A549 treated with CORT108297 at 1 μM for 4 hours (cell line): ENCODE data around the gene TSC22D1. TPM values are rescaled to one million over a fixed set of nuclear protein-coding genes. Genes with fewer than 3 reads are reported as not detected.

Experiments used
- total RNA-seq: library from RNA; stranded (reverse); fragments of 200-300 nt; extraction: Qiagen RNA extraction; gene quantifications from 5 replicates; pipeline ENCODE4 v1.2.3, GENCODE V29; 2022

The TSC22D1 gene
- total RNA-seq, result 75.0 to 80.3 TPM (median 78.6 TPM) in 5 replicates

GRCh38 chr13:44575741-44576350 lies at the start of gene TSC22D1:
TSC22D1 (minus strand) TSS chr13:44576330; CDS start chr13:44576074, 256 bp downstream.

Other genes with a start within 250 kb of the TSC22D1 start
- gene SERP2, start 202.5 kb downstream of the TSC22D1 start, total RNA-seq, result not detected in 5 replicates